Astrocyte (in vitro differentiated cells and primary cell): ENCODE data around the gene KRTAP5-3.

Experiments
- EZH2 ChIP-seq: IDR thresholded peaks from 2 replicates; pipeline ENCODE4 v1.6.1; 2012; ENCODE audit warnings: mild to moderate bottlenecking, low read length, inconsistent platforms; ENCODE audit not compliant: insufficient read depth
- TF ChIP-seq, protein P1 (sequence below): IDR thresholded peaks from 2 replicates; pipeline ENCODE4 v1.5.1; 2011; ENCODE audit warnings: low read depth, mild to moderate bottlenecking, inconsistent platforms, low read length, moderate library complexity; ENCODE audit not compliant: insufficient read depth

DNA sequence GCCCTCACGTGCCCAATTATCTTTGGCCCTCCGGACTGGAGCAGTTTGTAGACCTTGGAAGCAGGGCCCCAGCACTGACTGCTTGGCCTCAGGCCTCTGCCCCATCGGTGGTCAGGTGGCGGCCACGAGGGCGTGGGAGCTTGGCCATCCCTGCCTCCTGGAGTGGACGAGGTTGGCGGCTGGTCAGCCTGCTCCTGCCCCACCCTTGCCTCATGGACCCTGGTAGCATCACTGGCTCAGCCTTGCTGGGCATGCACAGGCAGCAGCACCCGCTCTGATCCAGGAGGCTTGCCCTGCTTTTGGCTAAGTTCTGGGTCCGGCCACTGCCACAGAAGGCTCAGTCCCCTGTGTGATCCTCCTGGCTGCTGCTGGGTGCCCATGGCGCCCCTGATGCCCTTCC lies 4.1 kb downstream of the KRTAP5-3 start:
- TF ChIP-seq, protein P1, sequence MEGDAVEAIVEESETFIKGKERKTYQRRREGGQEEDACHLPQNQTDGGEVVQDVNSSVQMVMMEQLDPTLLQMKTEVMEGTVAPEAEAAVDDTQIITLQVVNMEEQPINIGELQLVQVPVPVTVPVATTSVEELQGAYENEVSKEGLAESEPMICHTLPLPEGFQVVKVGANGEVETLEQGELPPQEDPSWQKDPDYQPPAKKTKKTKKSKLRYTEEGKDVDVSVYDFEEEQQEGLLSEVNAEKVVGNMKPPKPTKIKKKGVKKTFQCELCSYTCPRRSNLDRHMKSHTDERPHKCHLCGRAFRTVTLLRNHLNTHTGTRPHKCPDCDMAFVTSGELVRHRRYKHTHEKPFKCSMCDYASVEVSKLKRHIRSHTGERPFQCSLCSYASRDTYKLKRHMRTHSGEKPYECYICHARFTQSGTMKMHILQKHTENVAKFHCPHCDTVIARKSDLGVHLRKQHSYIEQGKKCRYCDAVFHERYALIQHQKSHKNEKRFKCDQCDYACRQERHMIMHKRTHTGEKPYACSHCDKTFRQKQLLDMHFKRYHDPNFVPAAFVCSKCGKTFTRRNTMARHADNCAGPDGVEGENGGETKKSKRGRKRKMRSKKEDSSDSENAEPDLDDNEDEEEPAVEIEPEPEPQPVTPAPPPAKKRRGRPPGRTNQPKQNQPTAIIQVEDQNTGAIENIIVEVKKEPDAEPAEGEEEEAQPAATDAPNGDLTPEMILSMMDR = no peak
- no peak for TF ChIP-seq EZH2
